NCI-H524 (cell line): ENCODE measurements around the gene PCDHGC4.

Source experiments
- DNase-seq, 2 experiments: peaks; one replicate each; lab custom pipeline; 2025; lab: John Stamatoyannopoulos, UW

PCDHGC4 gene

DNA sequence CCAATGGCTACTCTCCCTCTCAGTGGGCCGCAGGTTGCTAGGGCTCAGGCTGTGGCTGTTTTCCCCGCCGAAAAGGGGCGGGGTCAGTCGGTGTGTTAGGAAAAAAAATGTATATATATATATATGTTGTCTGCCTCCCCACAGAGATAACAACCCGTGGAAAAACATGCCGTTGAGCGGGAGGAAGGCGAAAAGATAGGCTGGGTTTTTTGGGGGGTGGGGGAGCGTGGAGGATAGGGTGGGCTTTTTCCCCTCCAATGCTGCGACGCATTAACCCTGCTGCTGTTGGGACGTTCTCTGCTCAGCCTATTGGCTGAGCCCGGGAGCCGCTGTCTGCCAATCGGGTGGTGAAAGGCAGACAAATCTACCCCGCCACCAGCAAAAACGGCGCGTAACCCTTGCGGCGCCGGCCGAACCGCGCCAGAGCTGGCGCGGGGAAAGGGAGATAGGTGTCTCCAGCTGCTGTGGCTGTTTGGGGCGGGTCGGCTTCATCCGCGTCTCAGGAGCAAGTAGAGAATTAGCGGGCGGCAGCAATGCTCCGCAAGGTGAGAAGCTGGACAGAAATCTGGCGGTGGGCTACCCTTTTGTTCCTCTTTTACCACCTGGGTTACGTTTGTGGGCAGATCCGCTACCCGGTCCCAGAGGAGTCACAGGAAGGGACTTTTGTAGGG is at the start of gene PCDHGC4:
PCDHGC4 (plus strand) TSS at position 390 of the 671 bp plus-strand sequence; CDS start at position 534, 144 bp downstream.
- DNase-seq: peak in 1 of 2 experiments; percentile 49

DNA sequence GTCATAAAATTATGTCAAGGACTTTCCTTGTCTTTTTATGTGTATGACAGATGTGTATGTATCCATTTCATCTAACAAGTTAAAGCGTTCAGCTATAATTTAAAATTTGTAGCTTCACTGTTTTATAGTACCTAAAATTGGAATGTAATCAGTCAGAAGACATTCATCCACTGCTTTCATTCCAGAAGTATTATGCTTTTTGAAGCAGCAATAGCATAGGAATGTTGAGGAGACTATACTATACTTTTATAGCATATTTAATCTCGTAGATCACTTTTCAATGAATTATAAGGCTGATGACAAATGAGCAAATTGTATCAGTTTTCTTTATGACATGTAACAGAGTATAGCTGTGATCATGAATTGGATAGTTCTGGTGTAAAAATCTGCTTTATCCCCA is 47.6 kb upstream of the PCDHGC4 start:
- DNase-seq: no peak

DNA sequence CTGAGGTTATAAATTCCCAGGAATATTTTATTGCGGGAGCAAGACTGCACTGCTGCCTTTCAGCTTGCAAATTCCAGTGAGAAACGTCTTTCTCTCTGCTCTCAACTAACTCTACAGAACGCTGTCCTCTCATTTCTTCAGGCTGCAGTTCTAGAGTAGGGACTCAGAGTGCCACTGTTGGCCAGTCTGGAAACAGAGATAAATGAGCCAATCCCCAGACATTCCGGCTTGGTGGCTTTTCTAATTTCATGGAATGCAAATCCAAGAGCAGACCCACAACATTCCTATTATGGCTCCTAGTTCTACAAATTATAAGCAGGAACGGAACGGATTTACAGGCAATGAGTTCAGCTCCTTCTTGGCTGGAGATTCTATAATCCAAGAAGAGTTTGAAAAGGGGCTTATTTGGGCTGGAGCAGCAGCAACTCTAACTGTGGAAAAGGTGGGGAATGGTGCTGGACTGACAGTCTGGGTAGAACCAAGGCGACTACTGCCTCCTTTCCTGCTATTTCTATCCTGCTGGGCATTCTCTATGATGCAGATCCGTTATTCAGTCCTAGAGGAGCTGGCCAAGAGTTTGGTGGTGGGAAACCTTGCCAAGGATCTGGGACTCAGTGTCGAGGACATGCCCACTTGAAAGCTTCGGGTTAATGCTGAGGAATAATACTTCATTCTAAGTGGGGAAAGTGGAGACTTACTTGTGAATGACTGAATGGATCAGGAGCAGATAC is 45.3 kb upstream of the PCDHGC4 start:
- DNase-seq: no peak

DNA sequence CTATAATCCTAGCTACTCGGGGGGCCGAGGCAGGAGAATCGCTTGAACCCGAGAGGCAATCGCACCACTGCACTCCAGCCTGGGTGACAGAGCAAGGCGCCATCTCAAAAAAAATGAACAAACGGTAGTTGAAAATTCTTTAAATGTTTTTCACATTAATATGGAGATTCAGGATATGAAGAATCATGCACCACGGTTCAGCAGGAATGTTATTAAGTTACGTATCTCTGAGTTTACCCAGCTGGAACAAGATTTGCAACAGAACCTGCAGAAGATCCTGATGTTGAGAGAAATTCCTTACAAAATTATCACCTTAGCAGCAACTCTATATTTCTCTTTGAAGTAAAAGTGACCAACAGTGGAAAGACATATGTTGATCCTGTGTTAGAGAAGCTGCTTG is 44.5 kb upstream of the PCDHGC4 start:
- no peak for DNase-seq

DNA sequence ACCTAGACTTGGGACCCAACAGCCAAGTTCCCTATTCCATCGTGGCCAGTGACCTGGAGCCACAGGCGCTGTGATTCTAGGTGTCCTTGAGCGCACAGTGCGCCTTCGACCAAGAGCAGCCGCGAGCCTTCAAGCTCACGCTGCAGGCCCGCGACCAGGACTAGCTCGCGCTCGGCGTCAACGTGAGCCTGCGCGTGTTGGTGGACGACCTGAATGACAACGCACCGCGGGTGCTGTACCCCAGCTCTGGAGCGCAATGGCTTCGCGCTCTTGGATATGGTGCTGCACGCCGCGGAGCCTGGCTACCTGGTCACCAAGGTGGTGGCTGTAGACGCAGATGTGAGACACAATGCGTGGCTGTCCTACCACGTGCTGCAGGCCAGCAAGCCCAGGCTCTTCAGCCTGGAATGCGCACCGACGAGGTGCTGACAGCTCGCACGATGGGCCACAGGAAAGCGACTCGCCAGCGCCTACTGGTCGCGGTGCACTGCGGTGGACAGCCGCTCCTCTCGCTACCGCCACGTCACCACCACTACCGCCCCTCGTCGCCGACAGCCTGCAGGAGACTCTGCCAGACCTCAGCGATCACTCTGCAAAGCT is 43.2 kb upstream of the PCDHGC4 start:
- DNase-seq: no peak

DNA sequence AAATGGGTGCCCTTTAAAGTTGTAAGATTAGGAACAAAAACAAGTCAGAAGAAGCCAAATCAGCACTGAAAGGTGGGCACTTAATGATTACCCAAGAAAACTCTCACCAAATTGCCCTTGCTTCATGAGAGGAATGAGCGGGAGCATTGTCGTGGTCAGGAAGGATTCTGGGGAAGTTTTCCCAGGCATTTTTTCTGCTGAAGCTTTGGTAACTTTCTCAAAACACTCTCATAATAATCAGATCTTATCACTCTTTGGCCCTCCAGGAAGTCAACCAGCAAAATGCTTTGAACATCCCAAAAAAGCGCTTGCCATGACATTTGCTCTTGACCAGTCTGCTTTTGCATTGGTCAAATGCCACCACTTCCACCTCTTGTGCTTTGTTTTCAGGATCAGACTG is 19.5 kb upstream of the PCDHGC4 start:
- no peak for DNase-seq

DNA sequence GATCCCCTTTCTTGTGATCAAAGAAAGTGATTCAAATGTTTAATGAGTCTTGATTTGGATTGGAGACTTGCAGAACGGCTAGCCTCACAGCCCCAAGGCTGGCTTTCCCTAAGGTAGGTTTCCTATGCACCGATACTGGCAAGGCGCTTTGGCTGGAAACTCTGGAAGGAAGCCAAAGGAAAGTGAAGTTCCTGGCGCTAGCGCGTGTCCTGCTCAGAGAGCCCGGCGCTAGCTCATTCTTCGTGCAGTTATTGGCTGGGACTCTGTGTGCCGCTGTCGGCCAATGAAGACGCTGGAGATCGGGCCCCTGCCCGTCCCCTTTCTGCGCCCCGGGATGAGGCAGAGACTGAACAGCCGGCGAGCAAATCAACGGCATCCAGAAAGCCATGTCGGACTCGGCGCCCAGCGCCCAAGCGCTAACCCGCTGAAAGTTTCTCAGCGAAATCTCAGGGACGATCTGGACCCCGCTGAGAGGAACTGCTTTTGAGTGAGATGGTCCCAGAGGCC is 9.2 kb upstream of the PCDHGC4 start, which contains the start of gene PCDHGC3:
PCDHGC3 (plus strand) TSS at position 342 of the 507 bp plus-strand sequence; CDS start at position 493, 151 bp downstream.
- peak; percentile 78 to 89 for DNase-seq

DNA sequence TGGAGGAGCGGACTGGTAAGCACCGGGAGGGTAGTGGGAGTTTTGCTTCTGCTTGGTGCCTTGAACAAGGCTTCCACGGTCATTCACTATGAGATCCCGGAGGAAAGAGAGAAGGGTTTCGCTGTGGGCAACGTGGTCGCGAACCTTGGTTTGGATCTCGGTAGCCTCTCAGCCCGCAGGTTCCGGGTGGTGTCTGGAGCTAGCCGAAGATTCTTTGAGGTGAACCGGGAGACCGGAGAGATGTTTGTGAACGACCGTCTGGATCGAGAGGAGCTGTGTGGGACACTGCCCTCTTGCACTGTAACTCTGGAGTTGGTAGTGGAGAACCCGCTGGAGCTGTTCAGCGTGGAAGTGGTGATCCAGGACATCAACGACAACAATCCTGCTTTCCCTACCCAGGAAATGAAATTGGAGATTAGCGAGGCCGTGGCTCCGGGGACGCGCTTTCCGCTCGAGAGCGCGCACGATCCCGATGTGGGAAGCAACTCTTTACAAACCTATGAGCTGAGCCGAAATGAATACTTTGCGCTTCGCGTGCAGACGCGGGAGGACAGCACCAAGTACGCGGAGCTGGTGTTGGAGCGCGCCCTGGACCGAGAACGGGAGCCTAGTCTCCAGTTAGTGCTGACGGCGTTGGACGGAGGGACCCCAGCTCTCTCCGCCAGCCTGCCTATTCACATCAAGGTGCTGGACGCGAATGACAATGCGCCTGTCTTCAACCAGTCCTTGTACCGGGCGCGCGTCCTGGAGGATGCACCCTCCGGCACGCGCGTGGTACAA is 8.5 kb upstream of the PCDHGC4 start:
- DNase-seq: peak; percentile 2 to 45

DNA sequence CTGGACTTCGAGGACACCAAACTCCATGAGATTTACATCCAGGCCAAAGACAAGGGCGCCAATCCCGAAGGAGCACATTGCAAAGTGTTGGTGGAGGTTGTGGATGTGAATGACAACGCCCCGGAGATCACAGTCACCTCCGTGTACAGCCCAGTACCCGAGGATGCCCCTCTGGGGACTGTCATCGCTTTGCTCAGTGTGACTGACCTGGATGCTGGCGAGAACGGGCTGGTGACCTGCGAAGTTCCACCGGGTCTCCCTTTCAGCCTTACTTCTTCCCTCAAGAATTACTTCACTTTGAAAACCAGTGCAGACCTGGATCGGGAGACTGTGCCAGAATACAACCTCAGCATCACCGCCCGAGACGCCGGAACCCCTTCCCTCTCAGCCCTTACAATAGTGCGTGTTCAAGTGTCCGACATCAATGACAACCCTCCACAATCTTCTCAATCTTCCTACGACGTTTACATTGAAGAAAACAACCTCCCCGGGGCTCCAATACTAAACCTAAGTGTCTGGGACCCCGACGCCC is 7.7 kb upstream of the PCDHGC4 start:
- DNase-seq: no peak

DNA sequence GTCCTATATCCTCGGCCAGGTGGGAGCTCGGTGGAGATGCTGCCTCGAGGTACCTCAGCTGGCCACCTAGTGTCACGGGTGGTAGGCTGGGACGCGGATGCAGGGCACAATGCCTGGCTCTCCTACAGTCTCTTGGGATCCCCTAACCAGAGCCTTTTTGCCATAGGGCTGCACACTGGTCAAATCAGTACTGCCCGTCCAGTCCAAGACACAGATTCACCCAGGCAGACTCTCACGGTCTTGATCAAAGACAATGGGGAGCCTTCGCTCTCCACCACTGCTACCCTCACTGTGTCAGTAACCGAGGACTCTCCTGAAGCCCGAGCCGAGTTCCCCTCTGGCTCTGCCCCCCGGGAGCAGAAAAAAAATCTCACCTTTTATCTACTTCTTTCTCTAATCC is 7.0 kb upstream of the PCDHGC4 start:
- DNase-seq: no peak

DNA sequence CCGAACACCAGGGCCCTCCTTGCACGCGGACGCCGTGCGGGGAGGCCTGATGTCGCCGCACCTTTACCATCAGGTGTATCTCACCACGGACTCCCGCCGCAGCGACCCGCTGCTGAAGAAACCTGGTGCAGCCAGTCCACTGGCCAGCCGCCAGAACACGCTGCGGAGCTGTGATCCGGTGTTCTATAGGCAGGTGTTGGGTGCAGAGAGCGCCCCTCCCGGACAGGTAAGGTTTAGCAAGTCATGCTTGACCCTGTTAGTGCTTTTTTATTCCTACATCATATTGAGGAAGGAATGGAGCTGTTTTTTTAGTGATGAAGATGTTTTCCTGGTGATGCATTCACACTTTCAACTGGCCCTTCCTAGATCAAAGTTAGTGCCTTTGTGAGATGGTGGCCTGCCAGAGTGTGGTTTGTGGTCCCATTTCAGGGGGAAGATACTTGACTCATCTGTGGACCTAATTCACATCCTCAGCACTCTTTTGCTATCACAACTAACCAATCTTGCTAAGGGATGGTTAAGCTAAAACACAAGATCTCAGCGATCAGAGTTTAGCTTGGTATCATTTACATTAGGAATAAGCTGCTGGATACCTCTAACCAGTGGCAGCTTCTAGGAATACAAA is 6.4 kb upstream of the PCDHGC4 start:
- DNase-seq: no peak

DNA sequence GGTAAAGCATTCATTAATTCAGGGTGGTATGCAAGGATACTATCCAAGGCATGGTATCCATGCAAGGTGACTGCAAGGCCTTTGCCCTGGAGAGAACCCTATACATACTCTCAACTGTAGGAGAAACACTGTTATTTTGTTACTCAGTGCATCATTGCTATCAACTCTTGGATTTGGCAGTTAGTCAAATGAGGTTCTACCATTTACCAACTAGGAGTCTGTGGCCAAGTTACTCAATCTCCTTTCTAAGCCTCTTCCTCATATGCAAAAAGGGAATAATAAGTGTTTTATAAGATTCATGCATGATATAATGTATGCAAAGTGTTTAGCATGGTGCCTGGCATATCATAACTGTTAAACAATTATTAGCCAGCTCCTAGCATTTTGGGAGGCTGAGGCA is 5.1 kb upstream of the PCDHGC4 start:
- DNase-seq: no peak

DNA sequence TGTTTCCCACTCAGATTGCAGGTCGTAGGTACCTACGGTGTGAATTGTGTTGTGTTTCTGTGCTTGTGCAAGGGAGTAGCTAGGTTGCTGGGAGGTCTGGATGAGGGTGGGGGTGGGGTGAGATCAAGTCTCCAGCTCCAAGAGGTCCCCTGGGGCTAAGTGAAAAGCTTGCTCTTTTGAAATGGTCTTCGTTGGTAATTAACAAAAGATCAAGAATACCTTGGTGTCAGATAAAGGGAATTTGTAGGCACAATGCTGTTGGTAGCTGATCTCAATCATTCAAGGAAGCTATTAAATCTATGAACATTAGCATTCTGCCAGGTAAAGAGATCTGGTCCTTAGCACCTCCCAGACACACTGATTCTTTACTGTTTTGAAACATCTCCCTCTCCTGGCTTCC is 928 bp upstream of the PCDHGC4 start:
- DNase-seq: peak in 1 of 2 experiments; percentile 7

DNA sequence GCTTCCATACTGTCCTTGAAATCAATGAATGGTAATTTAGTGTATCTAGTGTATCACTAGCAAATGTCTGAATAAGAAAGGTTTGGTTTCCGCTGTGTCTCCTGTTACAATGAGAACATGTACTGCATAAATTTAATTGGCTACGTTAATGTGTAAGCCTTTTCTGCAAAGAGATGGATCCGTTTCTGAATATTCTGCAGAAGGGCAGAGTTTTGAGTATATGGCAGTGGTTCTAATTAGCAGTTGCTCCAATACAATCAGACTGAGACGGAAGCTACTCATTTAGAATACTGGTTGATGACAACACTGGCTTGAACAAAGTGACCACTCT is 555 bp upstream of the PCDHGC4 start:
- DNase-seq: no peak

DNA sequence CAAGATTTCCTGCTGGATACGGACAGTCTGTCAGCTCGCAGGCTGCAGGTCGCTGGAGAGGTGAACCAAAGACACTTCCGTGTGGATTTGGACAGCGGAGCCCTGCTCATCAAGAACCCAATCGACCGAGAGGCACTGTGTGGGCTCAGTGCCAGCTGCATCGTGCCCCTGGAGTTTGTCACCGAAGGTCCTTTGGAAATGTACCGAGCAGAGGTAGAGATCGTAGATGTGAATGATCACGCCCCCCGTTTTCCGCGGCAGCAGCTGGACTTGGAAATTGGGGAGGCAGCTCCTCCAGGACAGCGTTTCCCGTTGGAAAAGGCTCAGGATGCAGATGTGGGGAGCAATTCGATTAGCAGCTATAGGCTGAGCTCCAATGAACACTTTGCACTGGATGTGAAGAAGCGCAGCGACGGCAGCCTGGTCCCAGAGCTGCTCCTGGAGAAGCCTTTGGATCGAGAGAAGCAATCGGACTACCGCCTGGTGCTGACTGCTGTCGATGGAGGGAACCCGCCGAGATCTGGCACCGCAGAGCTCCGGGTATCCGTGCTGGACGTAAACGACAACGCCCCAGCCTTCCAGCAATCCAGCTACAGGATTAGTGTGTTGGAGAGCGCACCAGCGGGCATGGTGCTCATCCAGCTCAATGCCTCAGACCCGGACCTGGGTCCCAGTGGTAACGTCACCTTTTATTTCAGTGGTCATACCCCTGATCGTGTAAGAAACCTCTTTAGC is 658 bp downstream of the PCDHGC4 start:
- DNase-seq: no peak

DNA sequence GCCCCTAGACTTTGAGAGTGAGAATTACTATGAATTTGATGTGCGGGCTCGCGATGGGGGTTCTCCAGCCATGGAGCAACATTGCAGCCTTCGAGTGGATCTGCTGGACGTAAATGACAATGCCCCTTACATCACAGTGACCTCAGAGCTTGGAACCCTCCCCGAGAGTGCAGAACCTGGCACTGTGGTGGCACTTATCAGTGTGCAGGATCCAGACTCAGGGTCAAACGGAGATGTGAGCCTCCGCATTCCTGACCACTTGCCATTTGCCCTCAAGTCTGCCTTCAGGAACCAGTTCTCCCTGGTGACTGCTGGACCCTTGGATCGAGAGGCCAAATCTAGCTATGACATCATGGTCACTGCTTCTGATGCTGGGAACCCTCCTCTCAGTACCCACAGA is 1.3 kb downstream of the PCDHGC4 start:
- no peak for DNase-seq

DNA sequence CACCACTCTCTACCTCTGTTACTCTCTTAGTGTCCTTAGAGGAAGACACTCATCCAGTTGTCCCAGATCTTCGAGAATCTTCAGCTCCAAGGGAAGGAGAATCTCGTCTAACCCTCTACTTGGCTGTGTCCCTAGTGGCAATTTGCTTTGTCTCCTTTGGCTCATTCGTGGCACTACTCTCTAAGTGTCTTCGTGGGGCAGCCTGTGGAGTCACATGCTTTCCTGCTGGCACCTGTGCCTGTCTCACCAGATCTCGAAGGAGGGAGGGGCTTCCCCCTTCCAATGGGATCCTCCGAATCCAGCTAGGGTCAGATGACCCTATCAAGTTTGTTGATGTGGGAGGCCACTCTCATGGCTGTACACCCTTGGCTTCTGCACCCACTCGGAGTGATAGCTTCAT is 2.3 kb downstream of the PCDHGC4 start:
- no peak for DNase-seq

DNA sequence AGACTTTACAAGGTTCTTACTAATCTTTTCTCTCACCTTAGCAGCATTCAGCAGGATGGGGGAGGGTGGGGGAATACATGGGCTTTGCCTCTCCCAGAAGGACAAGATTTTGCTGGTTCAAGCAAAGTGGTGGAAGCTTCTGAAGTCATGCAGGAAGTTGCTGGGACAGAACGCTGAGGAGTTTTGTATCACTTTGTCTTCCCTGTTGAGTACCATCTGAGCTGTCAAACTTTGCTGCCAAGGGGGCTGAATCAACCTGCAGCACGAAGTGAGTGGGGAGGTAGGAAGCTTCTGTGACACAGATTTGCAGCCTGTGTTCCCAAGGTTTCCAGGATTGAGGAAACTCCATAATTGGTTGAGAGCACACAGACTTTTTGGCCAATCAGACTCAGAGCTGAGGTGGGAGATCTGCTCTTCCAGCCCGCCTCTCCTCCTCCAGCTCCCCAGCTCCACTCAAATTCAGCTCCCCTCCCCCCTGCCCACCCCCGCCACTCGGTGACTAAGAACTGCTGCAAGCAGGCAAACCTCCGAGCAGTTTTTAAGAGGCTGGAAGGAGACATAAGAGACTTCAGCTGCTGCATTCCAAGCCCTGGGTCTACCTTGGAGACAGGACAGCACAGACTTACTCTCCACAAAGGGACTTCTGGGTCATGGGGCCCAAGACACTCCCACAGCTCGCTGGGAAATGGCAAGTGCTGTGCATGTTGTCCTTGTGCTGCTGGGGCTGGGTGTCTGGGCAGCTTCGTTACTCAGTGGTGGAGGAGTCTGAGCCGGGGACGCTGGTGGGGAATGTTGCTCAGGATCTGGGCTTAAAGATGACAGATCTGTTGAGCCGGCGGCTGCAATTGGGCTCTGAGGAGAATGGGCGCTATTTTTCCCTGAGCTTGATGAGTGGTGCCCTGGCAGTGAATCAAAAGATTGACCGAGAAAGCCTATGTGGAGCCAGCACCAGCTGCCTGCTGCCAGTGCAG is 4.0 kb downstream of the PCDHGC4 start, which contains the start of gene PCDHGC5:
PCDHGC5 (plus strand) TSS at position 491 of the 971 bp plus-strand sequence; CDS start at position 651, 160 bp downstream.
- DNase-seq: peak in 1 of 2 experiments; percentile 34

DNA sequence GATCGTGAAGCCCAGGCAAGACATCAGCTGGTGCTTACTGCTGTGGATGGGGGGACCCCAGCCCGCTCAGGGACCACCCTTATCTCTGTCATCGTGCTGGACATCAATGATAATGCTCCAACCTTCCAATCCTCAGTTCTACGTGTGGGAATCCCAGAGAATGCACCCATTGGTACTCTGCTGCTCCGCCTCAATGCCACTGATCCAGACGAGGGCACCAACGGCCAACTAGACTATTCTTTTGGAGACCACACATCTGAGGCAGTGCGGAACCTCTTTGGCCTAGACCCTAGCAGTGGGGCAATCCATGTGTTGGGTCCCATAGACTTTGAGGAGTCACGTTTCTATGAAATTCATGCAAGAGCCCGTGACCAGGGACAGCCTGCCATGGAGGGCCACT is 5.0 kb downstream of the PCDHGC4 start:
- no peak for DNase-seq
